Lung (tissue), 12 donors: ENCODE results near the gene TMEM132C. TPM values are rescaled to one million over a fixed set of nuclear protein-coding genes. Genes with fewer than 3 reads are reported as not detected.

Experiments
- ATAC-seq: fragments of 200-7000 bp; cut with Tn5 transposase; one replicate; pipeline ENCODE4 v1.9.1; 2020; ENCODE audit warnings: moderate number of reproducible peaks; ENCODE audit not compliant: insufficient read depth, low FRiP score
- DNase-seq, 3 donors: peaks; one replicate each; pipeline ENCODE4 v3.0.0-alpha.2; 2013 to 2017
- H3K27ac ChIP-seq, 2 donors: one replicate each; pipeline ENCODE4 v1.5.1; 2013; ENCODE audit warnings: mild to moderate bottlenecking in 2 of 2, moderate library complexity in 2 of 2, control low read depth in 1 of 2, inconsistent platforms in 1 of 2, low read depth in 1 of 2, low read length in 1 of 2
- H3K27me3 ChIP-seq, 3 donors: one replicate each; pipeline ENCODE4 v1.5.1; 2013; ENCODE audit warnings: low read length in 2 of 3; ENCODE audit not compliant: control insufficient read depth in 3 of 3, insufficient read depth in 3 of 3
- H3K36me3 ChIP-seq, 4 donors: one replicate each; pipeline ENCODE4 v1.5.1; 2013; ENCODE audit warnings: low read length in 4 of 4, mild to moderate bottlenecking in 1 of 4, moderate library complexity in 1 of 4; ENCODE audit not compliant: control insufficient read depth in 4 of 4, insufficient read depth in 4 of 4
- H3K4me1 ChIP-seq, 5 donors: one replicate each; pipeline ENCODE4 v1.5.1; 2013; ENCODE audit warnings: low read length in 5 of 5, mild to moderate bottlenecking in 2 of 5, moderate library complexity in 1 of 5; ENCODE audit not compliant: control insufficient read depth in 5 of 5, insufficient read depth in 5 of 5
- H3K4me3 ChIP-seq: one replicate; pipeline ENCODE4 v1.5.1; 2013; ENCODE audit warnings: mild to moderate bottlenecking, control low read depth, moderate library complexity
- H3K9ac ChIP-seq, 2 donors: one replicate each; pipeline ENCODE4 v1.5.1; 2013; ENCODE audit warnings: low read length in 2 of 2, control low read depth in 1 of 2; ENCODE audit not compliant: insufficient read depth in 1 of 2
- H3K9me3 ChIP-seq, 4 donors: one replicate each; pipeline ENCODE4 v1.5.1; 2013; ENCODE audit warnings: low read length in 3 of 4, mild to moderate bottlenecking in 1 of 4, moderate library complexity in 1 of 4; ENCODE audit not compliant: control insufficient read depth in 4 of 4, insufficient read depth in 3 of 4
- CTCF ChIP-seq: IDR thresholded peaks from 2 replicates; pipeline ENCODE4 v1.5.1; 2012; ENCODE audit warnings: mild to moderate bottlenecking; ENCODE audit errors: control extremely low read depth, extremely low read depth
- WGBS, 2 donors: extraction: QIAGEN DNeasy Blood & Tissue Kit; methylation state at CpG; one replicate each; pipeline ENCODE4 v1.1.7; 2013; 5-methylcytosine and 5-hydroxymethylcytosine counted together
- polyA plus RNA-seq, 2 donors: library from polyadenylated mRNA; stranded (reverse); fragments of 200-250 nt; gene quantifications; one replicate each; pipeline ENCODE4 v1.2.1, GENCODE V29; 2013
- total RNA-seq, 2 donors: library from RNA; depleted of rRNA in 1 of 2; stranded (reverse); fragments of >200 nt in 1 of 2; gene quantifications; one replicate each; pipeline ENCODE4 v1.2.1, GENCODE V29; 2014 to 2021
- donor health status: control.
- donor health status: control.
- donor health status: Bipolar disorder and iron deficiency.
- donor health status: healthy.
- donor health status: DM: yes; HTN: yes; CAD: no.

The TMEM132C gene
- total and polyA plus RNA-seq, 4 donors = 0.35 to 16.5 (median 0.77) TPM

DNA sequence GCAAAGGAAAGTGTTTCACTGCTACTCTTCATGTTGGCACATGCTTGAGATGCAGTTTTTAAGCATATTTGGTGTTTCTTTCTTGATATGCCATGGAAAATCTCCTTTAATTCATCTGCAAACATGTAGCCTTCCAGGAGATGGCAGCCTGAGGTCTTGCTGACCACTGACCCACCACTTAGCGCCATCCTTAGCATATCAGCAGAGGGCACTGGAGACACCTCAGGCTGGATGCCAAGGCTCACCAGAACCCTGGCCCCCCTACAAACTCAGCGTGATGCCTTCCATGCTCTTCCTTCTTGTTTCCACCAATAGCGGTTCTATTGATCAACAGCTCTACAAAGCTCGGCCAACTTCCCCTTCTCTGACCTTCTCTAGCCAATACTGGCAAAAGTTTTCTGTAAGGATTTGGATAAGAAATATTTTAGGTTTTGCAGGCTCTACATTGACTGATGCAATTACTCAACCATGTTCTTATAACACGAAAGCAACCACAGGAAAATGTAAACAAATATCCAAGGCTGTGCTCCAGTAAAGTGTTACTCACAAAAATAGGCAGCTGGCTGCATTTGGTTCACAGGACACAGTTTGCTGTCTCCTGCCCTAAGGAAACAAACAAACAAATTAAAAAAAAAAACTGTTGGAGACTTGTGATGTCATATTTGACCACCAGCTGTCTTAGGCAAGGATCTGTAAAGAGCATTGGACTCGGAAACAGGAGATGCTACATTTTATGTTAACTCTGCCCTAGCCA is 347.0 kb downstream of the TMEM132C start:
- TF ChIP-seq CTCF = no peak
- no peak overlapping the region for H3K9ac ChIP-seq
- ATAC-seq (no peak), DNase-seq (peak; percentile 72 to 86 (median 86))
- H3K27ac ChIP-seq = no peak overlapping the region
- H3K27me3 ChIP-seq = no peaks in the 10 kb centered on the region
- H3K36me3 ChIP-seq = peaks cover 0 to 16% (median 4%) of the 10 kb centered on the region in 4 donors
- WGBS, 2 donors = 66 to 71% methylated on average over 6 of the region's 6 CpGs
- H3K4me3 ChIP-seq = no peak overlapping the region
- peaks cover 0 to 2% (median 0%) of the 10 kb centered on the region in 4 donors for H3K9me3 ChIP-seq
- H3K4me1 ChIP-seq = peaks cover 0 to 25% (median 0%) of the 10 kb centered on the region in 5 donors

GRCh38 chr12:128617304-128617833 is 350.4 kb downstream of the TMEM132C start:
- no peak for TF ChIP-seq CTCF
- no peak overlapping the region for H3K27ac ChIP-seq
- peaks cover 0 to 19% (median 0%) of the 10 kb centered on the region in 5 donors for H3K4me1 ChIP-seq
- H3K36me3 ChIP-seq = peaks cover 0 to 16% (median 5%) of the 10 kb centered on the region in 4 donors
- H3K27me3 ChIP-seq = no peaks in the 10 kb centered on the region
- H3K4me3 ChIP-seq = no peak overlapping the region
- H3K9me3 ChIP-seq = peaks cover 0 to 4% (median 0%) of the 10 kb centered on the region in 4 donors
- H3K9ac ChIP-seq = no peak overlapping the region
- ATAC-seq (no peak), DNase-seq (no peak)
- 92 to 93% methylated on average over 2 of the region's 2 CpGs for WGBS, 2 donors

- Histone ChIP-seq H3K4me1 (peaks cover 0 to 7% (median 0%) of the 10 kb centered on the region in 5 donors), H3K27me3 (no peaks in the 10 kb centered on the region), H3K9ac (no peak overlapping the region), H3K27ac (no peak overlapping the region), H3K4me3 (no peak overlapping the region), H3K36me3 (peaks cover 0 to 16% (median 5%) of the 10 kb centered on the region in 4 donors), H3K9me3 (peaks cover 0 to 4% (median 0%) of the 10 kb centered on the region in 4 donors)
- ATAC-seq = no peak
- DNase-seq = no peak
- WGBS, 2 donors = 43 to 44% methylated on average over 8 of the region's 8 CpGs
- TF ChIP-seq CTCF = no peak
Observed at GRCh38 chr12:128619263-128619662, 352.3 kb downstream of the TMEM132C start.
